Activated CD4-positive, alpha-beta T cell treated with anti-CD3 and anti-CD28 coated beads, Interleukin-2, amount 10 ng/mL, durations not matched to agents 24 days and 14 days (primary cell): ENCODE measurements around the gene MIDN. TPM values are rescaled to one million over a fixed set of nuclear protein-coding genes. Genes with fewer than 3 reads are reported as not detected.
A peak's percentile ranks its signal among the peaks of the same experiment; 100 is the strongest.

ENCODE experiments used
- DNase-seq: peaks from one replicate; pipeline ENCODE4 v3.0.0; 2022
- H3K27ac Mint-ChIP-seq: one replicate; pipeline ENCODE4 v1.8.0; 2022; ENCODE audit warnings: mild to moderate bottlenecking, mixed read lengths
- H3K27me3 Mint-ChIP-seq: one replicate; pipeline ENCODE4 v1.8.0; 2022; ENCODE audit warnings: mixed read lengths
- H3K36me3 Mint-ChIP-seq: one replicate; pipeline ENCODE4 v1.8.0; 2022; ENCODE audit warnings: low read depth, mild to moderate bottlenecking, mixed read lengths
- H3K4me1 Mint-ChIP-seq: one replicate; pipeline ENCODE4 v1.8.0; 2021; ENCODE audit warnings: mixed read lengths
- H3K4me3 Mint-ChIP-seq: one replicate; pipeline ENCODE4 v1.8.0; 2022; ENCODE audit warnings: mild to moderate bottlenecking, moderate library complexity, mixed read lengths
- H3K9me3 Mint-ChIP-seq: one replicate; pipeline ENCODE4 v1.8.0; 2021; ENCODE audit warnings: mixed read lengths
- intact Hi-C: fragments of 100-400 bp; cut with micrococcal nuclease; formaldehyde crosslinking; loops from one replicate; pipeline ENCODE4 v1.15.1; 2023
- total RNA-seq: library from RNA; stranded (reverse); gene quantifications from 2 replicates; pipeline ENCODE4 v1.2.3, GENCODE V29; 2022

Gene MIDN
- total RNA-seq, 1 donor from 2014 or later: 82.4 TPM

- H3K4me1 Mint-ChIP-seq: no peaks in the 10 kb centered on the region
- H3K27me3 Mint-ChIP-seq: peaks cover 13% of the 10 kb centered on the region
- H3K4me3 Mint-ChIP-seq: no peak overlapping the region
- no peaks in the 10 kb centered on the region for H3K9me3 Mint-ChIP-seq
- H3K36me3 Mint-ChIP-seq: no peaks in the 10 kb centered on the region
- DNase-seq: no peak
- H3K27ac Mint-ChIP-seq: no peak overlapping the region
- intact Hi-C loops: no loop called here
Measured at GRCh38 chr19:1291761-1292418, 43.5 kb downstream of the MIDN start.

GRCh38 chr19:1292419-1293151 is 44.2 kb downstream of the MIDN start:
- Mint-ChIP-seq H3K27ac (no peak overlapping the region), H3K4me1 (no peaks in the 10 kb centered on the region), H3K36me3 (no peaks in the 10 kb centered on the region), H3K9me3 (no peaks in the 10 kb centered on the region), H3K27me3 (peaks cover 13% of the 10 kb centered on the region), H3K4me3 (no peak overlapping the region)
- no peak for DNase-seq
- intact Hi-C loops: no loop called here

- Mint-ChIP-seq H3K36me3 (no peaks in the 10 kb centered on the region), H3K4me3 (no peak overlapping the region), H3K27me3 (peaks cover 13% of the 10 kb centered on the region), H3K27ac (no peak overlapping the region), H3K4me1 (no peaks in the 10 kb centered on the region), H3K9me3 (no peaks in the 10 kb centered on the region)
- no peak for DNase-seq
- intact Hi-C loops: no loop called here
Measured at GRCh38 chr19:1293782-1294604, 45.6 kb downstream of the MIDN start.

- H3K27ac Mint-ChIP-seq: no peak overlapping the region
- H3K4me1 Mint-ChIP-seq: no peaks in the 10 kb centered on the region
- no peak for DNase-seq
- peaks cover 13% of the 10 kb centered on the region for H3K27me3 Mint-ChIP-seq
- H3K36me3 Mint-ChIP-seq: no peaks in the 10 kb centered on the region
- intact Hi-C loops: no loop called here
- H3K9me3 Mint-ChIP-seq: no peaks in the 10 kb centered on the region
- no peak overlapping the region for H3K4me3 Mint-ChIP-seq
Measured at GRCh38 chr19:1294688-1295087, 46.3 kb downstream of the MIDN start.

GRCh38 chr19:1295169-1296012 is 47.0 kb downstream of the MIDN start:
- intact Hi-C loops: no loop called here
- Mint-ChIP-seq H3K27ac (no peak overlapping the region), H3K4me3 (no peak overlapping the region), H3K4me1 (no peaks in the 10 kb centered on the region), H3K36me3 (no peaks in the 10 kb centered on the region), H3K9me3 (no peaks in the 10 kb centered on the region), H3K27me3 (peaks cover 13% of the 10 kb centered on the region)
- DNase-seq: peak; percentile 80

GRCh38 chr19:1296078-1296477 is 47.7 kb downstream of the MIDN start:
- Mint-ChIP-seq H3K36me3 (no peaks in the 10 kb centered on the region), H3K4me1 (no peaks in the 10 kb centered on the region), H3K4me3 (no peak overlapping the region), H3K9me3 (no peaks in the 10 kb centered on the region), H3K27me3 (peaks cover 13% of the 10 kb centered on the region), H3K27ac (no peak overlapping the region)
- intact Hi-C loops: no loop called here
- no peak for DNase-seq

GRCh38 chr19:1296575-1297271 is 48.3 kb downstream of the MIDN start:
- H3K4me1 Mint-ChIP-seq: no peaks in the 10 kb centered on the region
- H3K9me3 Mint-ChIP-seq: no peaks in the 10 kb centered on the region
- peaks cover 13% of the 10 kb centered on the region for H3K27me3 Mint-ChIP-seq
- no peak overlapping the region for H3K27ac Mint-ChIP-seq
- intact Hi-C loops: no loop called here
- H3K4me3 Mint-ChIP-seq: no peak overlapping the region
- H3K36me3 Mint-ChIP-seq: no peaks in the 10 kb centered on the region
- DNase-seq: no peak

- DNase-seq: no peak
- intact Hi-C loops: no loop called here
- Mint-ChIP-seq H3K4me3 (no peak overlapping the region), H3K9me3 (no peaks in the 10 kb centered on the region), H3K27ac (no peak overlapping the region), H3K36me3 (no peaks in the 10 kb centered on the region), H3K27me3 (peaks cover 9% of the 10 kb centered on the region), H3K4me1 (no peaks in the 10 kb centered on the region)
Measured at GRCh38 chr19:1298235-1298634, 49.9 kb downstream of the MIDN start.

GRCh38 chr19:1299801-1300200 is 51.4 kb downstream of the MIDN start:
- intact Hi-C loops: no loop called here
- H3K4me1 Mint-ChIP-seq: no peaks in the 10 kb centered on the region

GRCh38 chr19:1300744-1301490 is 52.5 kb downstream of the MIDN start:
- intact Hi-C loops: no loop called here
- no peak overlapping the region for H3K4me3 Mint-ChIP-seq
- no peaks in the 10 kb centered on the region for H3K9me3 Mint-ChIP-seq
- no peaks in the 10 kb centered on the region for H3K4me1 Mint-ChIP-seq
- no peaks in the 10 kb centered on the region for H3K36me3 Mint-ChIP-seq
- H3K27ac Mint-ChIP-seq: no peak overlapping the region
- peaks cover 2% of the 10 kb centered on the region for H3K27me3 Mint-ChIP-seq
- DNase-seq: no peak

More at GRCh38 chr19:1299801-1300200, 51.4 kb downstream of the MIDN start:
- Mint-ChIP-seq H3K27me3 (peaks cover 6% of the 10 kb centered on the region), H3K4me3 (no peak overlapping the region), H3K27ac (no peak overlapping the region), H3K36me3 (no peaks in the 10 kb centered on the region), H3K9me3 (no peaks in the 10 kb centered on the region)
- no peak for DNase-seq

GRCh38 chr19:1302533-1303239 is 54.3 kb downstream of the MIDN start:
- DNase-seq: no peak
- H3K4me3 Mint-ChIP-seq: no peak overlapping the region
- H3K27me3 Mint-ChIP-seq: peaks cover 2% of the 10 kb centered on the region
- no peak overlapping the region for H3K27ac Mint-ChIP-seq
- no peaks in the 10 kb centered on the region for H3K4me1 Mint-ChIP-seq
- H3K36me3 Mint-ChIP-seq: no peaks in the 10 kb centered on the region
- H3K9me3 Mint-ChIP-seq: no peaks in the 10 kb centered on the region
- intact Hi-C loops: no loop called here
